ENCODE results near the gene DDX28.
"Not testable (repeated sequence)": the region's sequence is repeated elsewhere in the genome, so short reads cannot be mapped to it uniquely, and the experiment has no call there.

Gene DDX28

DNA sequence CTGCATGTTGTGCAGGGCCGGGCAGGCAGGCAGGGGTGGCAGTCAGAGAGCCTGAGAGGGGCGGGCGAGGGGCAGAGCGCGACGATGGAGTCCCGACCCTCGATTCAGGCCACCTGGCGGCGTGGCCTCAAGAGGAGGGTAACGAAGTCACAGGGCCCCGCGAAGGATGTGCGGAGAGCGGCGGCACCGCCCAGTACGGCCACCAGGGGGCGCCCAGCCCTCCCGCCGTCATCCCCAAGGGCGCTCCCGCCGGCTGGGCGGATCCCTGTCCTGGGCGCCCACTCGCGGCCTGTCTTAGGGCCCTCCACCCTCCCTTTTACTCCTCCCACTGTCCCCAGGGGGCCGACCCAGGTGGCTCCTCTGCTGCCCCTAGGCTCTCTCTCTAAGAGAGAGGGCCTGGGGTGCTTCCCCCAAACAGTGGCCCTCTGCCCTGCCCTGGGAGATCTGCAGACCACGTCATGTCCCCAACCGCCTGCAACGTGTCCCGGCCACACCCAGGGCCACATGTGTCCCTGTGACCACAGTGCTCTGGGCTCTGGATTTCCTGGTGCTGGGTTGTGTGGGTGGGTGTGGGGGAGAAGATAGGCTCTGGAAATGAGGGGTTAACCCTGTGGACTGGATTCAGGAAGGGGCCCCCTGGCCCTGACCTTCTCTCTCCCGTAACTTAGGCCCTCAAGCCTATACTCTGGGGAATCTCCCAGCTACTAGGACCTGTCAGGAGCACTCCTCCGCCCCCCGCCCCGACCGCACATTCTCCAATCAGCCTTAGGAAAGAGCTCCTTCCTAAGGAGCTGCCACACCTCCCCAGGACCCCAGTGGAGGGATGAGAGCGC, 29.6 kb downstream of the DDX28 start:
- peak; percentile 89 for DNase-seq

DNA sequence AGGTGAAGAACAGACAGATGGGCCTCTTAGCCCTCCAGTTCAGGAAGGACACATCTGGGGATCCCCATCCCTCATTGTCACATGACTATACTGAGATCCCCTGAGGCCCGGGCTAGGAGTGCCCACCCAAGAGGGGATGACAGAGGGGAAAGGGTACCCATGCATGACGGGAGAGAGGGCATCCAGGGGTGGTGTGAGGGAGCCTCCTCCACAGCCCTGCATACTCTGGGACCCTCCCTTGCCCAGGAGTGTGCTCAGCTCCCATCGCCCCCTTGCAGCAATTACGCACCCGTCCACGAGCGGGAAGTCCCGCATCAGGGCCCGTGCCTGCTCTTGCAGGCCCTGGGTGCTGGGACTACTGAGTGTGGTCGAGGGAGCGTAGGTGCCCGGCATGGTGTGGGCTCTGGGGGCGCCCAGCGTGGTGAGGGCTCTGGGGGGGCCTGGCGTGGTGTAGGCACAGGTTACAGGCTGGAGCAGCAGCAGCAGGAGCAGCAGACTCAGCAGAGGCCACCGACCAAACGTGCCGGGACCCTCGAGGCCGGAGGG, 30.3 kb downstream of the DDX28 start:
- no peak for DNase-seq

DNA sequence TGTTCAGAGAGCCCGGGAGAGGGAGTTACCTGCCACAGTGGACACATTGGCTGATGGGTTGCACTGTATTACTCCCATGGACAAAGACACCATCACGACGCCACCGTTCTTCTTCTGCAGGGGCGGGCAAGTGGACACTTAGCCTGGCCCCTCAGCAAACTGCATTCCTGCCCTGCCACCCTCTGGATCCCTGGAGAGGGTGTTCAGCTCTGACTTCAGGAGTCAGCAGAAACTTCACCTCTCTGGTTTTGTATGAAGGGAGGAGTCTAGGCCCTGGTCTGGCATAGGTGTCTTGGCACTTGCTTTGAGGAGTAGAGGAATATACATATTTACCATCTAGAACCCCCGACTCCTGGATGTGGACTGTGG, 33.0 kb downstream of the DDX28 start:
- DNase-seq = peak; percentile 29

DNA sequence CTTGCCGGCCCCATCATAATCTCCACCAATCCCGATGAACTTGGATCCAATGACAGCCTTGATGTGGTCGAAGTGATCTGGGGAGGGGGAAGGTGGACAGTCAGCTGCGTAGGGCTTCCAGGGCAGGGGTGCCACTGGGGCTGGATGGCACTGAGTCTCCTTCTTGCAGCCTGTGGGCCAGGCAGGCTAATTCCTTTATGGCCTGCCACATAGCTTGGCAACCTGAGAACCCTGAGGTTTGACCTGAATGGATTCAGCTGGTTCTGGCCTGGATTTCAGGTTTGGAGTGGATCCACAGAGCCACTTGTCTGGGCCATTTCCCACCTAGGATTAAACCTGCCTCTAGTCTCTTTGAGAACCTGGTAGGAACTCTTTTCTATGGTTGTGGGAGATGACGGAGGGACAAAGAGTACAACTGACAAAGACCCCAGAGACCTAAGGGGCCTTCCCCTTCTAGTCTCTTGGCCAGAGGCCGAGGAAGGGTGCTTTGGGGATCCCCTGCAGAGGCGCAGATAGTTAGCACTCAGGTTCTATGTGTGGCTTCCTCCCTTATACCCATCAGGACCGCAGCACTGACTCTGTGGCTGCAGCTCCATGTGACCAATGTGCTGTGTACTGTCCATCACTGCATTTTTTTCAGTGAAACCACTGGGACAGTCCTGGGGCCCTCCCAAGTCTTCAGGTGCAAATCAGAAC, 33.6 kb downstream of the DDX28 start:
- peak; percentile 19 for DNase-seq

DNA sequence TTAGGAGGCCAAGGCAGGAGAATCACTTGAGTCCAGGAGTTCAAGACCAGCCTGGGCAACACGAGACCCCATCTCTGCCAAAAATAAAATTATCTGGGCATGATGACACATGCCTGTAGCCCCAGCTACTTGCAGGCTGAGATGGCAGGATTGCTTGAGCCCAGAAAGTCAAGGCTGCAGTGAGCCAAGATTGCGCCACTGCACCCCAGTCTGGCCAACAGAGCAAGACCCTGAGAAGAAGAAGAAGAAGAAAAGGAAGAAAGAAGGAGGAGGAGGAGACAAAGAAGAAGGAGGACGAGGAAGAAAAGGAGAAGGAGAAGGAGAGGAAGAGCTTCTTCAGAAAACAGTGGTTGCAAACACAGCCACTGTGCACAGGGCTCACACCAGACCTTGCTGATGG, 34.4 kb downstream of the DDX28 start:
- no peak for DNase-seq

DNA sequence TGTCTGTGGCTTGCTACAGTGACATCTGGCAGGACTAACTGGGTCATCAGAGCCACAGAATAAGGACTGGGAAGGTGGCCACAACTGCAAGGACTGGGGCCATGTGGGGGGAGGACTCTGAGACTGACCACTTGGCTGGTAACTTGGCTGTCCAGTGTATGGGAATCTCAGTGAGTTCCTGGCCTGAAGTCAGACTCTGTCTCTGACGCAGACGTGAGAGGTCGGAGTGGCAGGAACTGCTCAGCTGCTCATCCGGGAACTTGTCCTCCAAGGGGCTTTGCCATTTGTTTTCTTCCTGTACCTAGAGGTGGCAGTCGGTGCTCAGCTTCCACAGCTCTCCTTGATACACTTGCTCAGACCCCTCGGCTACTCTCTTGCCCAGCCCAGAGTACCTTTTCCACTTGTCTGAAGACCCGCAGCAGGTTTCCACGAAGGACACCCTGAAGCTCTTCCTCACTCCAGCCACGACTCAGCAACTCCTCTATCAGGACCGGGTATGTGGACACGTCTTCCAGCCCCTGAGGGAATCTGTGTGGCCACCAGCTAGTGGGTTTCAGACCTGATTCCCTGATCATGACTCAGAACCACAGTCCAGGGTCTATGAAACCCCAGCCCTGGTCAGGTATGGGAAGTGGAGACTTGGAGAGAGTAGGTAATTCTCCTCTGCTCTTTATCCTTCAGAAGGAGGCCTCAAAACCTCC, 35.4 kb downstream of the DDX28 start:
- no peak for DNase-seq

DNA sequence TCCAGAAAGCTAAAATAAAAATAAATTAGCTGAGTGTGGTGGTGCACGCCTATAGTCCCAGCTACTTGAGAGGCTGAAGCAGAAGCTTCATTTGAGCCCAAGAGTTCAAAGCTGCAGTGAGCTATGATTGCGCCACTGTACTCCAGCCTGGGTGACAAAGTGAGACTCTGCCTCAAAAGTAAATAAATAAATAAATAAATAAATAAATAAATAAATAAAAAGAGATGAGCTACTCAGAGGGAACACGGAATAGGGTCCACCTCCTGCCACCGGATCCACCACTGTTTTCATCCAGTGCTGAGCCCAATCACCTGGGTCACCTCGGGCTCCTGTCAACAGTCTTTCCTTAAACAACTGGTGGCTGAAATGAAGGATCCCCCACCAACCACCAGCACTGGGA, 36.1 kb downstream of the DDX28 start:
- DNase-seq = no peak

- no peak for DNase-seq
Observed at GRCh38 chr16:67982011-67982696, 40.9 kb downstream of the DDX28 start.

DNA sequence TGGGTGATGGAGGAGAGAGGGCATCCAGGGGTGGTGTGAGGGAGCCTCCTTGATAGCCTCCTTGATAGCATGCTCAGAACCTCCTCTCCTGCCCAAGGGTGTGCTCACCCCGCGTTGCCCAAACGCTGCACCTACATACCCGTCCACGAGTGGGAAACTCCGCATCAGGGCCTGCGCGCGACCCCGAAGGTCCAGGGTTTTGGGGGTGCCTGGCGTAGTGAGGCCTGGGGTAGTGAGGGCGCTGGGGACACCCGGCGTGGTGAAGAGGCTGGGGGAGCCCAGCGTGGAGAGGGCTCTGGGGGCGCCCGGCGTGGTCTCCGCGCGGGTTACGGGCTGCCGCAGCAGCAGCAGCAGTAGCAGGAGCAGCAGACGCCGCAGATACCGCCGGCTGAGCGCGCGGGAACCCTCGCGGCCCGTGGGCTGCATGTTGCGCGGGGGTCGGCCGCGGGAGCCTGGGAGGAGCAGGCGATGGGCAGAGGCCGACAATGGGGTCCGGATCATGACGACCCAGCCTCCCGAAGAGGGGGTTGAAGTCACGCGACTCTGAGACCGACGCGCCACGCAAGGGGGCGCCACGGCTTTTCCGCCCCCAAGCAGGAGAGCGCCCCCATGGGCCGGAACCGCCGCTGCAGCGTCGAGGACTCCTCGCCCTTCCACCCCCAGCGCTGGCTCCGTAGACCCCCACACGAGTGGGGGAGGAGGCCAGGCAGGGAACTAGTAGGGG, 42.9 kb downstream of the DDX28 start, which contains the start of gene DPEP3:
Gene DPEP3 (minus strand): TSS at position 545 of the 724 bp plus-strand sequence. CDS start 119 bp downstream, at position 426.
- no peak for DNase-seq

DNA sequence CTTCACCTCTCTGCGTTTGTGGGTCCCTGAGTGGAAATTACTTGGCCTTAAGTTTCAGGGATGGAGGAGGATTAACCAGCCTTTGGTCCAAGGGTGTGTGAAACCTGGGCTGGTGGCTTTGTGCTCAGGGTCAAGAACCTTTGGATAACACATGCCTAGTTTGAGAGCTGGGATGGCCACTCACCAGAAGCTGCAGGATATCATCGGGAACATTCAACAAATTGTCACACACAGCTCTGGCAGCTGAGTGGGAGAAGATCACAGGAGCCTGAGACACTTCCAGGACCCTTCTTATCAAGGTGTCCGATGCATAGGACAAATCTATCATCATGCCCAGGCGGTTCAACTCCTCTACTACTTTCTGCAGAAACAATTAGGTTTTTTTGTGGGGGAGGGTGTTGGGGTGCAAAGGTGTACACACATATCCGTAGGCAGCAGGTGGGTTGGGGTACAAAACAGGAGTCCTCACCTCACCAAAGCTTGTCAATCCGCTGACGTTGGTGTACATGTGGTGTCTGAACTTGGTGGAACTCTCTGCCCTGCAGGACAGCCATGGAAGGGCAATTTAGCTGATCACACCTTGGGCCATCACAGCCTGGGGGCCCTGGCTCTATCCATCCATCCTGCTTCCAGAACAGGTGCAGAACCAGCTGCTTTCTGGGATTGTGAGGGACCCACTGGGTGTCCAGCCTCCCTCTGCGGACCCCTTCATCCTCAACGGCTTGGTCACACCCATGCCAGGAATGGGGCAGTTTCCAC, 45.4 kb downstream of the DDX28 start:
- no peak for DNase-seq

DNA sequence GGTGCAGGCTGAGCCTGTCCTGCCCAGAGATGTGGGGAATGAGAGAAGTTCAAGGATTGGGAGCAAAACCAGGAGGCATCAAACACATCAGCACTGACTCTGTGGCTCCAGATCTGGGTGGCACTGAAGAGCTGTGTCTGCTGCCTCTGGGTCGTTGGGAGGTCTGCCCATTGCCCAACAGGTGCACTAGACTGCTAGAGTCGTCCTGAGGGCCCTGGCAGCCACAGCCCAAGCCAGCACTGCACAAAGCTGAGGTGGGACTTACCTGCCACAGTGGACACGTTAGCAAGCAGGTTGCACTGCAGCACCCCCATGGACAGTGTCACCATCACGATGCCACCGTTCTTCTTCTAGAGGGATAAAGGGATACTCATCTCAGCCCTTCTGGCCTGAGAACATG, 46.0 kb downstream of the DDX28 start:
- DNase-seq = peak; percentile 55

DNA sequence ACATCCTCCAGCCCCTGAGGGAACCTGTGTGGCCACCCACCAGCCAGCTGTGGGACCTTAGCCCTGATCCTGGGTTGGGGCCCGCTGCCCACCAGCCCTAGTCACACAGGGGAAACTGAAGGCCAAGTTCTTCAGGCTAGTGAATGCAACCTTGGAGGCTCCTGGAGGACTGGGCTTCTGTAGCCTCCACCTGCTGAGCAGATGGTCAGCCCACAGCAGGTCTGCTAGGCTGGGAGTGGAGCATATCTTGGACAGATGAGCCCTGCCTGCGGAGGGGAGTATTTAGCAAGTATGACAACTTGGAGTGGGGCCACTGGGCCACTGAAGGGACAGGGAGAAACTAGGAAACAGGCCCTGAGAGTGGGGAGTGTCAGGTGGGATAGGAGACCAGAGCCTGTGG, 46.8 kb downstream of the DDX28 start:
- DNase-seq = no peak

- DNase-seq = peak; percentile 63
Observed at GRCh38 chr16:67975321-67976105, 47.5 kb downstream of the DDX28 start.

DNA sequence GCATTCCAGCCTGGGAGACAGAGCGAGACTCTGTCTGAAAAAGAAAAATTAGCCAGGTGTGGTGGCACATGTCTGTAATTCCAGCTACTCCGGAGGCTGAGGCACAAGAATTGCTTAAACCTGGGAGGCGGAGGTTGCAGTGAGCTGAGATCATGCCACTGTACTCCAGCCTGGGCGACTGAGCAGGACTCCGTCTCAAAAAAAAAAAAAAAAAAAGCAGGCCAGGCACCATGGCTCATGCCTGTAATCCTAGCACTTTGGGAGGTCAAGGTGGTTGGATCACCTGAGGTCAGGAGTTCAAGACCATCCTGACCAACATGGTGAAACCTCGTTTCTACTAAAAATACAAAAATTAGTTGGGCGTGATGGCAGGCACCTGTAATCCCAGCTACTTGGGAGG, 50.7 kb downstream of the DDX28 start:
- not testable (repeated sequence) for DNase-seq

DNA sequence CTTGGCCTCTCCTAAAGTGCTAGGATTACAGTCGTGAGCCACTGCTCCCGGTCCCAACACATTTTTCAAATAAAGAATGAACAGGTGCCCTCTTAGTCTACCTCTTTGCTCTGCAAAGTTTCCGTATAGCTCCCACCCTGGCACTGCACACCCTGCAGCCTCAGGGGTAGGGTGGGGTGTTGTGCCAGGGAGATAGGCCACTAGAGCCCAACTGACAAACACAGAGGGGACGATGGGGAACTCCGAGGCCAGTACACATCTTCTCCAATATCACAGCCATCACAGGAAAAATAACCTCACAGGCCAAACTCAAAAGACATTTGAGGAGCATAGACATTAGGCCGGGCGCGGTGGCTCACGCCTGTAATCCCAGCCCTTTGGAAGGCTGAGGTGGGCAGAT, 51.9 kb downstream of the DDX28 start:
- DNase-seq = no peak

Measured in RPMI8226 (cell line).